NCI-H146 treated with DMSO at 0.1 percent for 48 hours (cell line): ENCODE data around the gene OR13C5.
"Not testable (repeated sequence)": the region's sequence is repeated elsewhere in the genome, so short reads cannot be mapped to it uniquely, and the experiment has no call there.

ENCODE experiments used
- DNase-seq: peaks from one replicate; lab custom pipeline; 2025; ENCODE audit not compliant: unreplicated experiment; lab: John Stamatoyannopoulos, UW

OR13C5 gene

GRCh38 chr9:104599313-104599712 is at the start of gene OR13C5:
Gene OR13C5 (minus strand): TSS chr9:104599413. CDS start chr9:104599413, 0 bp downstream.
- DNase-seq: not testable (repeated sequence)

GRCh38 chr9:104635456-104635855 is 36.2 kb upstream of the OR13C5 start:
- no peak for DNase-seq

- DNase-seq: no peak
Measured at GRCh38 chr9:104633976-104634520, 34.8 kb upstream of the OR13C5 start.

GRCh38 chr9:104625964-104626363 is 26.8 kb upstream of the OR13C5 start:
- not testable (repeated sequence) for DNase-seq

- no peak for DNase-seq
Measured at GRCh38 chr9:104618104-104618503, 18.9 kb upstream of the OR13C5 start, which contains the start of gene OR13C9. Gene OR13C9 (minus strand): TSS chr9:104618204. CDS start chr9:104618204, 0 bp downstream.

GRCh38 chr9:104617418-104617817 is 18.2 kb upstream of the OR13C5 start:
- no peak for DNase-seq

GRCh38 chr9:104611213-104611612 is 12.0 kb upstream of the OR13C5 start:
- DNase-seq: no peak

GRCh38 chr9:104608336-104608735 is 9.1 kb upstream of the OR13C5 start:
- DNase-seq: no peak

- DNase-seq: peak; percentile 11
Measured at GRCh38 chr9:104606152-104606551, 6.9 kb upstream of the OR13C5 start.

- DNase-seq: not testable (repeated sequence)
Measured at GRCh38 chr9:104605527-104605926, 6.3 kb upstream of the OR13C5 start, which contains the start of gene OR13C2. Gene OR13C2 (minus strand): TSS chr9:104605627. CDS start chr9:104605627, 0 bp downstream.

- no peak for DNase-seq
Measured at GRCh38 chr9:104604801-104605200, 5.6 kb upstream of the OR13C5 start.

- DNase-seq: not testable (repeated sequence)
Measured at GRCh38 chr9:104598749-104599148, 464 bp downstream of the OR13C5 start.

GRCh38 chr9:104589626-104590025 is 9.6 kb downstream of the OR13C5 start:
- DNase-seq: no peak

GRCh38 chr9:104586496-104587180 is 12.6 kb downstream of the OR13C5 start:
- no peak for DNase-seq

- no peak for DNase-seq
Measured at GRCh38 chr9:104580562-104580961, 18.7 kb downstream of the OR13C5 start.

- DNase-seq: no peak
Measured at GRCh38 chr9:104577263-104577662, 21.9 kb downstream of the OR13C5 start.

GRCh38 chr9:104575456-104575855 is 23.8 kb downstream of the OR13C5 start:
- DNase-seq: no peak

- DNase-seq: no peak
Measured at GRCh38 chr9:104572612-104573011, 26.6 kb downstream of the OR13C5 start.

GRCh38 chr9:104568868-104569267 is 30.3 kb downstream of the OR13C5 start, which contains the start of gene OR13C8:
Gene OR13C8 (plus strand): TSS chr9:104569168. CDS start chr9:104569168, 0 bp downstream.
- DNase-seq: no peak

- no peak for DNase-seq
Measured at GRCh38 chr9:104564358-104564757, 34.9 kb downstream of the OR13C5 start.

GRCh38 chr9:104556830-104557634 is 42.2 kb downstream of the OR13C5 start:
- no peak for DNase-seq

GRCh38 chr9:104555521-104555920 is 43.7 kb downstream of the OR13C5 start:
- no peak for DNase-seq
